Heart left ventricle (tissue), 13 donors: Measurements from ENCODE around the gene SLC10A7.

Source experiments
- CTCF ChIP-seq, 12 donors: fragments of 200-600 bp; sonication (generic) in 4 of 12; IDR thresholded peaks; one replicate each; pipeline versions ENCODE4 v1.5.0 to v1.8.0; 2018 to 2022; ENCODE audit warnings: antibody characterized with exemption in 12 of 12, mild to moderate bottlenecking in 5 of 12
- POLR2A ChIP-seq, 2 donors: fragments of 450-650 bp; IDR thresholded peaks; one replicate each; pipeline ENCODE4 v1.6.1; 2017; ENCODE audit warnings: antibody characterized with exemption in 2 of 2, mild to moderate bottlenecking in 2 of 2, moderate library complexity in 2 of 2
- donor health status: ischemic (EF 13 %, LVEDD 7.1; RV severe dilation, severe dysfunction).
- donor health status: DM: no; HTN: yes; CAD: no.
- donor health status: DM: no; HTN: no; CAD: no.
- donor health status: ischemic (EF 25% LVEDD 6.9; RV normal size, moderate dysfunction).
- donor health status: ischemic (EF 25% LVEDD 5.7; RV mildly dilated, moderate dysfunction).
- donor health status: ischemic (EF 35%, LVEDD 5.7; RV mildly dilated, moderate dysfunction).
- donor health status: nonischemic (EF 11% LVEDD 7.7; RV severe dilation, severe dysfunction).
- donor health status: DM: yes; HTN: yes; CAD: no.
- donor health status: PGD.
- donor health status: ischemic (EF 29% LVEDD 5.4; RV normal size, mild dysfunction).
- donor health status: nonischemic (EF 23%, LVEDD 6.1; RV moderate dilation, normal function).

- no peak for TF ChIP-seq CTCF (IDR thresholded peaks at IDR 0.05)
- no peak for TF ChIP-seq POLR2A (IDR thresholded peaks at IDR 0.05)
These were observed 153.5 kb downstream of the SLC10A7 start for GRCh38 chr4:146368209-146368608.
